ENCODE data around the gene BATF3. TPM values are rescaled to one million over a fixed set of nuclear protein-coding genes. Genes with fewer than 3 reads are reported as not detected.

The BATF3 gene
- total RNA-seq, 1 donor from 2014 or later: not detected

DNA sequence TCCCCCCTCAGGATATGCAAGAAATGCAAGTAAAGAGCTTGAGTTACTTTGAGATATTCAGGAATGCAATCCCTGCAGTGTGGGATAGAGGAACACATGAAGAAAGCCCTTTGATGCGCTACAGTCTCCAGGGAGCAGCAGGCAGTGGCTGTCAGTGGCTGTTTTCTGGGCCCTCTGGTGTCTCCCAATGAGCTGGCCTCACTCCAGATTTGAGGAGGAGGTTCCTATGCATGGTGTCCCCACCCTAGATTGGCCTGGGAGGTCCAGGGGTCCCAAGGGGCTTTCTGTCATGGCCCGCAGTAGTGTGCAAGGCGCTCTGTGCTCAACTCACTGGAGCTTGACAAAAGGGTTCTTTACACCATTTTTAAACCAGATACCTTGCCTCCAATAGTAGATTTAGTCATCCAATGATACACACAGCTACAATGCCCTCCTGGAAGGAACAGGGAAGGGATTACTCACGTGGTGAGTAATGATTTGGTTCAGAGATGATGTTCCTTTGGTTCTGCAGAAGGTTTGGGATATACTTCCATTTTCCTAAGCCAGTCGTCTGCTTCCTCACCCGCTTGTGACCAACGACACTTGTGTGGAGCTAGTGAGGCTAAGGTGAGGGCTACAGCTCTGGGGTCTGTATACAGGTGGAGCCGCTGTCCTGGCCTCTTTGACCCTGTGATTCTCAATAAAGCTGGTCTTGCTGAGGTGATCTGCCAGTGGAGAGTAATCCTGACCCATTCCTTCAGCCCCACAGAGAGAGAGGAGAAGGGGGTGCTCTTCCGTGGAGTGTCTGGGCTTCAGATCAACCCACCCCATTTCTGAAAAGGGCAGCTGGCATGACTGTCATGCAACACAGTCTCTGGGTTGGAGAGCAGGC is 6.6 kb downstream of the BATF3 start:
- Histone ChIP-seq H3K4me3 (no peak overlapping the region), H3K9me3 (ENCODE audit: low read depth) (no peaks in the 10 kb centered on the region), H3K27me3 (peaks cover 34% of the 10 kb centered on the region), H3K4me1 (peaks cover 5% of the 10 kb centered on the region), H4K20me1 (ENCODE audit: low read depth) (no peaks in the 10 kb centered on the region), H3K79me2 (ENCODE audit: low read depth) (no peaks in the 10 kb centered on the region), H3K4me2 (no peak overlapping the region), H2AFZ (replicated peaks) (no peak overlapping the region), H3F3A (ENCODE audit: low read depth) (no peaks in the 10 kb centered on the region), H3K27ac (no peak overlapping the region), H3K9ac (no peak overlapping the region), H3K36me3 (no peaks in the 10 kb centered on the region)
- DNase-seq (ENCODE audit: low spot score): no peak
- Mint-ChIP-seq H3K27ac (no peak overlapping the region), H3K4me3 (no peak overlapping the region), H3K36me3 (no peaks in the 10 kb centered on the region), H3K9me3 (no peaks in the 10 kb centered on the region), H3K4me1 (peaks cover 5% of the 10 kb centered on the region), H3K27me3 (ENCODE audit: insufficient read depth, low read depth) (peaks cover 13% of the 10 kb centered on the region)
- TF ChIP-seq EZH2 (IDR thresholded peaks at IDR 0.05): no peak
- TF ChIP-seq CTCF (IDR thresholded peaks at IDR 0.05): no peak
- TF ChIP-seq EZH2phosphoT487 (IDR thresholded peaks at IDR 0.05): no peak

DNA sequence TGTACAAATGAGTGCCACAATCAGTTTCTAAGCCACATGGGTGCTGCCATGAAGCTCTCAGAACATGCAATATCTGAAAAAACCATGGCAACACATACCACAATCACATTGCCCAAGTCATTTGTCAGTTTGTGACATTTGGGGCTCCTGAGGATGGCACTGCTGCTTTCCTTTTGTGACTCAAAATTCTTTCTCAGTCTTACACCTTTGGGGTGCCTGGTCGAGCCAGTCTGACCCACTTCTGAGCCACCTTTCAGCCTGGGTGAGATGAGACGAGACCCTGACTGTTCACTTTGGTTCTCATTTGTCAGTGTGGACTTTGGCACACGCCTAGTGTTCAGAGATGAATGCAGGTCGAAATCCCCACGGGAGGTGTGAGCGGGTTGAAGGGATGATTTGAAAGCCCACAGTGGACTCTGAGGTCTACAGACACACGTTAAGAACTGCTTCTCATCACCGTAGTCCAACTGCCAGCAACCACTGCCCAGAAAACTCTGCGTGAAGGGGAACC is 8.0 kb downstream of the BATF3 start:
- Histone ChIP-seq H3K9ac (no peak overlapping the region), H3K4me1 (peaks cover 5% of the 10 kb centered on the region), H3K27me3 (peaks cover 20% of the 10 kb centered on the region), H4K20me1 (ENCODE audit: low read depth) (no peaks in the 10 kb centered on the region), H3K36me3 (no peaks in the 10 kb centered on the region), H3K4me3 (no peak overlapping the region), H3K9me3 (ENCODE audit: low read depth) (no peaks in the 10 kb centered on the region), H3F3A (ENCODE audit: low read depth) (no peaks in the 10 kb centered on the region), H3K27ac (no peak overlapping the region), H2AFZ (replicated peaks) (no peak overlapping the region), H3K79me2 (ENCODE audit: low read depth) (no peaks in the 10 kb centered on the region), H3K4me2 (no peak overlapping the region)
- DNase-seq (ENCODE audit: low spot score): no peak
- no peaks in the 10 kb centered on the region for H3K36me3 Mint-ChIP-seq
- no peaks in the 10 kb centered on the region for H3K9me3 Mint-ChIP-seq
- TF ChIP-seq EZH2 (IDR thresholded peaks at IDR 0.05): no peak
- TF ChIP-seq EZH2phosphoT487 (IDR thresholded peaks at IDR 0.05): no peak
- TF ChIP-seq CTCF (IDR thresholded peaks at IDR 0.05): no peak
- H3K4me1 Mint-ChIP-seq: peaks cover 5% of the 10 kb centered on the region
- no peak overlapping the region for H3K27ac Mint-ChIP-seq
- H3K27me3 Mint-ChIP-seq (ENCODE audit: insufficient read depth, low read depth): peaks cover 7% of the 10 kb centered on the region
- no peak overlapping the region for H3K4me3 Mint-ChIP-seq

DNA sequence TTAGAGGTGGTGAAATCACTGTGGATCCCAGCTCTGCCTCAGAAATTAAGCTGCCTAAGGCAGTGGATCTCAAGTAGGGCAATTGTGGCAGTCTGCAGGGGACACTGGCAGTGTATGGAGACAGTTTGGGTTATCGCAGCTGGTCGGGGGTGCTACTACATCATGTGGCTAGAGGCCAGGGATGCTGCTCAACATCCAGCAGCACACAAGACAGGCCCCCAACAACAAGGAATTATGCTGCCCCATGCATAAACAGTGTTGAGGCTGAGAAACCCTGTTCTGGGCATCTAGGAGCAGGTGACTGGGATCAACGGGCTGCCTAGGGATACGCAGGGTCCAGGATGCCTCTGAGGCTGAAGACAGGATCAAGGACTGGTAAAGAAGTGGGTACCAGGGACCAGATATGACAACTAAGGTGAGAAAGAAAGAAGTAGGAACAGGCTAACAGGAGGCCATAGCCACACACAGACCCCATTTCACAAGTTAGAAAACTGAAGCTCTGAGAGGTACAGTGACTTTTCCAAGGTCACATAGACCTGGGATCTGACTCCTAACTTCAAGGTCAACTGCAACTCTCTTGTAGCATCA is 8.7 kb downstream of the BATF3 start:
- Histone ChIP-seq H3K27ac (no peak overlapping the region), H3K36me3 (no peaks in the 10 kb centered on the region), H3K4me3 (no peak overlapping the region), H2AFZ (replicated peaks) (no peak overlapping the region), H3K27me3 (peaks cover 13% of the 10 kb centered on the region), H3K9me3 (ENCODE audit: low read depth) (no peaks in the 10 kb centered on the region), H3K4me1 (peaks cover 5% of the 10 kb centered on the region), H3K4me2 (no peak overlapping the region), H4K20me1 (ENCODE audit: low read depth) (no peaks in the 10 kb centered on the region), H3K9ac (no peak overlapping the region), H3F3A (ENCODE audit: low read depth) (no peaks in the 10 kb centered on the region), H3K79me2 (ENCODE audit: low read depth) (no peaks in the 10 kb centered on the region)
- no peak for DNase-seq (ENCODE audit: low spot score)
- Mint-ChIP-seq H3K27ac (no peak overlapping the region), H3K27me3 (ENCODE audit: insufficient read depth, low read depth) (peaks cover 3% of the 10 kb centered on the region), H3K4me1 (peaks cover 5% of the 10 kb centered on the region), H3K4me3 (no peak overlapping the region), H3K36me3 (no peaks in the 10 kb centered on the region), H3K9me3 (no peaks in the 10 kb centered on the region)
- no peak for TF ChIP-seq CTCF (IDR thresholded peaks at IDR 0.05)

All from neural progenitor cell (in vitro differentiated cells).